KMS-11 (cell line): Measurements from ENCODE around the gene PRKD2.

Source experiments
- H2AFZ ChIP-seq: fragments of 200-600 bp; sonication (generic); 2 replicates; pipeline ENCODE4 v1.6.1; 2016; ENCODE audit warnings: antibody characterized with exemption, mixed run types, low read depth
- H3K27ac ChIP-seq: fragments of 200-600 bp; sonication (generic); 2 replicates; pipeline ENCODE4 v1.6.1; 2016; ENCODE audit warnings: mild to moderate bottlenecking, mixed run types
- H3K27me3 ChIP-seq: fragments of 200-600 bp; sonication (generic); 2 replicates; pipeline ENCODE4 v1.6.1; 2017; ENCODE audit warnings: mild to moderate bottlenecking, low read depth, mixed run types, moderate library complexity; ENCODE audit not compliant: insufficient read depth
- H3K36me3 ChIP-seq: fragments of 200-600 bp; sonication (generic); 2 replicates; pipeline ENCODE4 v1.6.1; 2017; ENCODE audit warnings: mild to moderate bottlenecking, mixed run types; ENCODE audit not compliant: insufficient read depth
- H3K4me1 ChIP-seq: fragments of 200-600 bp; sonication (generic); 2 replicates; pipeline ENCODE4 v1.6.1; 2016; ENCODE audit warnings: mild to moderate bottlenecking, low read depth, mixed run types; ENCODE audit not compliant: poor library complexity, severe bottlenecking
- H3K4me2 ChIP-seq: fragments of 200-600 bp; sonication (generic); 2 replicates; pipeline ENCODE4 v1.7.0; 2016; ENCODE audit warnings: mild to moderate bottlenecking, mixed run types
- H3K4me3 ChIP-seq: fragments of 200-600 bp; sonication (generic); IDR thresholded peaks from 2 replicates; pipeline ENCODE4 v1.6.1; 2017; ENCODE audit warnings: low read depth, low read length, mixed read lengths; ENCODE audit not compliant: insufficient read depth
- H3K79me2 ChIP-seq: fragments of 200-600 bp; sonication (generic); 2 replicates; pipeline ENCODE4 v1.6.1; 2016; ENCODE audit warnings: low read depth, mixed run types; ENCODE audit not compliant: insufficient read depth
- H3K9ac ChIP-seq: fragments of 200-600 bp; sonication (generic); 2 replicates; pipeline ENCODE4 v1.6.1; 2016; ENCODE audit warnings: mild to moderate bottlenecking, mixed run types
- H4K20me1 ChIP-seq: fragments of 200-600 bp; sonication (generic); 2 replicates; pipeline ENCODE4 v1.6.1; 2016; ENCODE audit warnings: mild to moderate bottlenecking, mixed run types; ENCODE audit not compliant: insufficient read depth
- CTCF ChIP-seq: fragments of 200-600 bp; sonication (generic); conservative IDR thresholded peaks from 2 replicates; pipeline ENCODE4 v1.6.1; 2017; ENCODE audit warnings: low read depth, mild to moderate bottlenecking, antibody characterized with exemption, low read length, moderate library complexity, mixed read lengths

Gene PRKD2

DNA sequence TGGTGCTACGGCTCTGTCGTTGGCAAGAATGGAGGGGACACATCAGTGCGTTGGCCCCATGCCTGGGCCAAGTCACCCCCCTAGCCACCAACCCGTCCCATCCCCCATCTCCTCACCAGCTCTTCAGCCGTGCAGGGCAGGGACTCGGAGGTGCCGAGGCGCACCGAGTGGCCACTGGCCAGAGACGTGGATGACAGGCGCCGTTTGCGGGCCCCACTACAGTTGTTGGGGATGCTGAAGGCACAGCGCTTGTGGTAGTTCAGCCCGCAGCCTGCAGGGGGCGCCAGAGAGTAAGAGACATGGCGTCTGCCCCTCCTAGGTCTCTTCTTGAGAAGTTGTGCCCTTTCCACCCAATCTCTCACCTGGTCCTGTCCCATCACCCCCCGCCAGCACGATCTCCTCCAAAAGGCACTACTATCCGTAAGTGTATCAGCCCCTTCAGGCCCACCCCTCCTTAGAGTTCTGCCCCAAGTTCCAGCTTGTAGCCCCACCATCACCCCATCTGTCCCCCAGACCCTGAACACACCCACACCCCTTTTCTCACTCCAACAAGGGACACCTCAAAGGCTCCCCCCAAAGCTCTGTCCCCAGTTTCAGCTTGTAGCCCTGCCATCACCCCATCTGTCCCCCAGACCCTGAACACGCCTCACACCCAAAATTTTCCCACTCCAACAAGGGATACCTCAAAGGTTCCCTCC lies 12.4 kb downstream of the PRKD2 start:
- Histone ChIP-seq H3K4me1 (no peaks in the 10 kb centered on the region), H4K20me1 (no peaks in the 10 kb centered on the region), H3K9ac (no peak overlapping the region), H3K79me2 (no peaks in the 10 kb centered on the region), H3K27me3 (no peaks in the 10 kb centered on the region), H3K4me3 (no peak overlapping the region), H3K4me2 (no peak overlapping the region), H3K36me3 (no peaks in the 10 kb centered on the region; the same call in 1 of the 2 replicates), H3K27ac (no peak overlapping the region), H2AFZ (no peak overlapping the region)
- TF ChIP-seq CTCF = peak; percentile 92

- H3K27me3 ChIP-seq = no peaks in the 10 kb centered on the region
- no peaks in the 10 kb centered on the region for H4K20me1 ChIP-seq
- no peaks in the 10 kb centered on the region for H3K79me2 ChIP-seq
- no peak overlapping the region for H3K4me3 ChIP-seq
- no peak overlapping the region for H3K4me2 ChIP-seq
- no peaks in the 10 kb centered on the region for H3K4me1 ChIP-seq
- H3K36me3 ChIP-seq = peaks cover 4% of the 10 kb centered on the region; the same call in 1 of the 2 replicates
- no peak for TF ChIP-seq CTCF
- no peak overlapping the region for H2AFZ ChIP-seq
- H3K27ac ChIP-seq = no peak overlapping the region
- H3K9ac ChIP-seq = no peak overlapping the region
Observed at GRCh38 chr19:46700704-46701103, 16.2 kb downstream of the PRKD2 start.

GRCh38 chr19:46698395-46699321 lies 18.3 kb downstream of the PRKD2 start:
- Histone ChIP-seq H4K20me1 (no peaks in the 10 kb centered on the region), H3K27me3 (no peaks in the 10 kb centered on the region), H2AFZ (no peak overlapping the region), H3K4me1 (no peaks in the 10 kb centered on the region), H3K4me2 (no peak overlapping the region), H3K27ac (no peak overlapping the region), H3K36me3 (peaks cover 6% of the 10 kb centered on the region; the same call in 1 of the 2 replicates), H3K79me2 (no peaks in the 10 kb centered on the region), H3K4me3 (no peak overlapping the region), H3K9ac (no peak overlapping the region)
- TF ChIP-seq CTCF = no peak

GRCh38 chr19:46697204-46697960 lies 19.5 kb downstream of the PRKD2 start:
- H4K20me1 ChIP-seq = no peaks in the 10 kb centered on the region
- no peaks in the 10 kb centered on the region for H3K79me2 ChIP-seq
- no peak overlapping the region for H2AFZ ChIP-seq
- H3K4me1 ChIP-seq = no peaks in the 10 kb centered on the region
- peaks cover 13% of the 10 kb centered on the region; the same call in 1 of the 2 replicates for H3K36me3 ChIP-seq
- no peak overlapping the region for H3K9ac ChIP-seq
- H3K27ac ChIP-seq = no peak overlapping the region
- TF ChIP-seq CTCF = no peak
- H3K4me3 ChIP-seq = no peak overlapping the region
- H3K4me2 ChIP-seq = no peak overlapping the region
- no peaks in the 10 kb centered on the region for H3K27me3 ChIP-seq
